ENCODE data around the gene MGA.

The MGA gene

DNA sequence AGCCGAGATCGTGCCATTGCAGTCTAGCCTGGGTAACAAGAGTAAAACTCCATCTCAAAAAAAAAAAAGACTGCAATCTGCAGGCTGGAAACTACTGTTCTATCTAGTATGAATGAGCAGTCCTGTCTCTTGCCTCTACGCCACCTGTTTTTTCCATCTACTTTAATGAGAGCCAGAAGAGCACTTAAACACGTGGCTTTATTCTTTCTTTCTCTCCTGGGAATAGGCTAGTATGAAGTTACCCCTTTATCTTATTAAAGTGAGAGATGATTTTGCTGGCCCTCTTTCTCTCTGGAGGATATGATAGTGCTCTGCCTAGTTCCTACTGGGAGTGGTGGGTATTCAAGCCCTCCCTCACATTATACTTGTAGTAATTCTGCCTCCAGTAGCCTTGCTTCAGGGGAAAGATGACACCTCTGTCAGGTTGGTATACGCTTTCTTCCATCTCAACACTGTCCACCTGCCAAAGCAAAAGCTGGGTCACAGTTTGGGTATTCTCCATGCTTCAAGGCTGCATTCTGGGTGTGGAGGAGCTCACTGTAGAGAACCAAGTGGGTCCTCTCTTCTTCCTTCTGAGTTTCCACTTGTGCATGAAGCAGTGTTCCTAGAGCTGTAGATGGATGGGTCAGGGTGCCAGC, 131.9 kb downstream of the MGA start:
- TF ChIP-seq, protein P1, sequence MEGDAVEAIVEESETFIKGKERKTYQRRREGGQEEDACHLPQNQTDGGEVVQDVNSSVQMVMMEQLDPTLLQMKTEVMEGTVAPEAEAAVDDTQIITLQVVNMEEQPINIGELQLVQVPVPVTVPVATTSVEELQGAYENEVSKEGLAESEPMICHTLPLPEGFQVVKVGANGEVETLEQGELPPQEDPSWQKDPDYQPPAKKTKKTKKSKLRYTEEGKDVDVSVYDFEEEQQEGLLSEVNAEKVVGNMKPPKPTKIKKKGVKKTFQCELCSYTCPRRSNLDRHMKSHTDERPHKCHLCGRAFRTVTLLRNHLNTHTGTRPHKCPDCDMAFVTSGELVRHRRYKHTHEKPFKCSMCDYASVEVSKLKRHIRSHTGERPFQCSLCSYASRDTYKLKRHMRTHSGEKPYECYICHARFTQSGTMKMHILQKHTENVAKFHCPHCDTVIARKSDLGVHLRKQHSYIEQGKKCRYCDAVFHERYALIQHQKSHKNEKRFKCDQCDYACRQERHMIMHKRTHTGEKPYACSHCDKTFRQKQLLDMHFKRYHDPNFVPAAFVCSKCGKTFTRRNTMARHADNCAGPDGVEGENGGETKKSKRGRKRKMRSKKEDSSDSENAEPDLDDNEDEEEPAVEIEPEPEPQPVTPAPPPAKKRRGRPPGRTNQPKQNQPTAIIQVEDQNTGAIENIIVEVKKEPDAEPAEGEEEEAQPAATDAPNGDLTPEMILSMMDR (IDR thresholded peaks at IDR 0.05; ENCODE audit: insufficient read depth, low read depth, low read length, missing control alignments), result no peak
- no peak overlapping the region for H3K4me3 ChIP-seq (ENCODE audit: low read depth, low read length)
- DNase-seq (ENCODE audit: low read depth), result no peak

DNA sequence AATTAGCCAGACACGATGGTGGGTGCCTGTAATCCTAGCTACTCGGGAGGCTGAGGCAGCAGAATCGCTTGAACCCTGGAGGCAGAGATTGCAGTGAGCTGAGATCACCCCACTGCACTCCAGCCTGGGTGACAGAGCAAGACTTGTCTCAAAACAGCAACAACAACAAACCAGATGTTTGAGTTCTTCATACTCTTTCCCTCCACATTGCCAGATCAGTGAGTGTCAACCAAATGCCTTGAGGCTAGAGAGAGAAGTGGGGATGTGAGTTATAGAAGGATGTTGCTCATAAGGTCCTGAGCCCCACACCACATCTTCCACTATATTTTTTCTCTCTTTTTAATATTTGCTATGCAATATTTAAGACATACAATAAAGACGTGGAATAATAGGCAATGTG, 133.9 kb downstream of the MGA start:
- TF ChIP-seq, protein P1 (IDR thresholded peaks at IDR 0.05; ENCODE audit: insufficient read depth, low read depth, low read length, missing control alignments), result no peak
- DNase-seq (ENCODE audit: low read depth), result no peak
- H3K4me3 ChIP-seq (ENCODE audit: low read depth, low read length), result no peak overlapping the region

GRCh38 chr15:41795996-41796856, 136.0 kb downstream of the MGA start:
- no peak overlapping the region for H3K4me3 ChIP-seq (ENCODE audit: low read depth, low read length)
- TF ChIP-seq, protein P1 (IDR thresholded peaks at IDR 0.05; ENCODE audit: insufficient read depth, low read depth, low read length, missing control alignments), result no peak
- no peak for DNase-seq (ENCODE audit: low read depth)

- TF ChIP-seq, protein P1 (IDR thresholded peaks at IDR 0.05; ENCODE audit: insufficient read depth, low read depth, low read length, missing control alignments), result no peak
- no peak overlapping the region for H3K4me3 ChIP-seq (ENCODE audit: low read depth, low read length)
- peak; percentile 47 for DNase-seq (ENCODE audit: low read depth)
These were observed 137.2 kb downstream of the MGA start for GRCh38 chr15:41797201-41797944.

DNA sequence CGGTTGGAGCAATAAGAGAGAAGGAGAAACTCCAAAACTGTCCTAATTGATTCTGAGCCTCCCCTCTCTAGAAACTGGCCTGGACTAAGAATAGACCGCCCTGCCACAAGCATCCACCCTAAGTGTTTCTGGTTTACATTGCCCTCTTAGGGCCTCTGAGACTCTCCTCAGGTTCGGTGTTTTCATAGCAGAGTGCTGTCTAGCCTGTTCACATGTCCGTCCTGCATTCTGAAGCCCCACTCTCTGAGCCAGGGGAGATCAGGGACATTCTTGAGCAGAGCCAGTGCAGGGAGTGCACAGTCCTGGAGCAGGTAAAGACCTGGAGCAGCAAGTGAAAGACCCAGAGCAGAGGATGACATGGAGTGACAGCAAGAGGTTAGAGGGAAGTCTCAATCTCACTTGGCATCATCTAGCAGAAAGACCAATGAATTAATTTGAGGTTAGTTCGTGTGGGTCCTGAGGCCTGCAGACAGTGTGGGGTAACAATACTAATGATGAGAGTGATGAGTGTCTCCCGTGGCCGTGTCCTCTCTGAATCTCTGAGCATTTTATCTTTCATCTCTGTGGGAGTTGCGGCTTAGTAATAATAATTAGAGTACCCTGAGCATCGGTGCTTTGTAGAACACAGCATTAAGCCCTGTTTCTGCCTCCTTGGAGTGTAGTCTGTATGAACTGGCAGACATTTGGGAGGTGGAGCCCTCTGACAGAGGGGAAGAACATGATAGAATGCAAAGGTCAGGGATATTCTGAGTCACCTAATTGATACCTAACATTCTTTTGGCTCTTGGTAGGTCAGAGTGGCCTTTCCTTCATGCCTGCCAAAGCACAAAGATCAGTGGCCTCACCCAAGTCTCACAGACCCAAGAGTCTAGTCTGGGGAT, 138.6 kb downstream of the MGA start:
- no peak overlapping the region for H3K4me3 ChIP-seq (ENCODE audit: low read depth, low read length)
- TF ChIP-seq, protein P1 (IDR thresholded peaks at IDR 0.05; ENCODE audit: insufficient read depth, low read depth, low read length, missing control alignments), result no peak
- DNase-seq (ENCODE audit: low read depth), result peak; percentile 31

DNA sequence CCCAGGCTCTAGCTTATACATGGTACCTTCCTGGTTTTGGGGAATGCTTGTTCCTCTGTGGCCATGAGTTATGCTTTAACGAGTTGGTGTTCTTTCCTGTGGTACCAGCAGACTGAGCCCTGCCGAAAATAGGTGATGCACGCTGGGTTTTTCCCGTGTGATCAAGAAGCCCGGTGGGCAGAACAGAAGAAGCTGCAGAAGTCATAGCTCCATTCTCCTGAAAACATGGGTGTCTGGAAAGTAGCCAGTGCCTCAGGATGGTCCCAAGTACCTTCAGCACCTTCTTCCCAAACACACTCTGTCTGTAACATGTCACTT, 139.2 kb downstream of the MGA start:
- TF ChIP-seq, protein P1 (IDR thresholded peaks at IDR 0.05; ENCODE audit: insufficient read depth, low read depth, low read length, missing control alignments), result no peak
- no peak overlapping the region for H3K4me3 ChIP-seq (ENCODE audit: low read depth, low read length)
- peak; percentile 51 for DNase-seq (ENCODE audit: low read depth)

All from GM12865 (cell line).